Endothelial cell of umbilical vein (primary cell): Measurements from ENCODE around the gene GPATCH4. TPM values are rescaled to one million over a fixed set of nuclear protein-coding genes. Genes with fewer than 3 reads are reported as not detected.

Experiments used
- BruUV-seq: library from RNA; stranded (reverse); fragments of 400-500 nt; replicated peaks from 2 replicates; lab custom pipeline; 2021; lab: Mats Ljungman, UMichigan
- CTCF ChIA-PET: fragments of 300-600, 350-600 bp; sonication (Branson Sonifier 250); formaldehyde crosslinking; loops from one replicate; lab custom pipeline; 2021; ENCODE audit warnings: antibody characterized with exemption, inconsistent platforms; lab: Charles Lee
- POLR2A ChIA-PET: fragments of 300-600, 350-600 bp; sonication (Branson Sonifier 250); formaldehyde crosslinking; loops from one replicate; lab custom pipeline; 2021; ENCODE audit warnings: antibody characterized with exemption, inconsistent platforms; lab: Charles Lee
- DNase-seq: peaks from one replicate; pipeline ENCODE4 v3.0.0-alpha.2; 2011; ENCODE audit warnings: low read depth, low spot score
- FAIRE-seq: peaks from 2 replicates; lab custom pipeline; 2011; peaks lifted over from hg19 to GRCh38; lab: Jason Lieb, UNC
- H2AFZ ChIP-seq: 2 replicates; pipeline ENCODE4 v1.6.0; 2012; ENCODE audit warnings: low read depth, low read length, control low read depth, inconsistent platforms
- H3K27ac ChIP-seq: 2 replicates; pipeline ENCODE4 v1.5.1; 2011; ENCODE audit warnings: low read depth, mild to moderate bottlenecking, control low read depth, low read length, moderate library complexity; ENCODE audit not compliant: insufficient read depth
- H3K27me3 ChIP-seq, 2 experiments: 2 replicates each; pipeline versions ENCODE4 v1.6.0 to v1.6.1; 2011; ENCODE audit warnings: low read length in 2 of 2, mixed read lengths in 1 of 2; ENCODE audit not compliant: control insufficient read depth in 2 of 2, insufficient read depth in 2 of 2
- H3K36me3 ChIP-seq, 2 experiments: 2 replicates in 1 of 2; 3 replicates in 1 of 2; pipeline ENCODE4 v1.5.1; 2011; ENCODE audit warnings: low read length in 2 of 2, mild to moderate bottlenecking in 1 of 2, moderate library complexity in 1 of 2; ENCODE audit not compliant: control insufficient read depth in 2 of 2, insufficient read depth in 2 of 2; ENCODE audit errors: extremely low read depth in 1 of 2
- H3K4me1 ChIP-seq: 3 replicates; pipeline ENCODE4 v1.5.1; 2011; ENCODE audit warnings: mild to moderate bottlenecking, low read length; ENCODE audit not compliant: control insufficient read depth, insufficient read depth; ENCODE audit errors: extremely low read depth
- H3K4me2 ChIP-seq: 2 replicates; pipeline ENCODE4 v1.6.1; 2011; ENCODE audit warnings: low read length, control low read depth, mixed read lengths; ENCODE audit not compliant: insufficient read depth
- H3K4me3 ChIP-seq, 3 experiments: fragments of 200-600 bp in 1 of 3; sonication (generic), shearing (Covaris generic) in 1 of 3; replicated peaks in 1 of 3; 2 replicates each; pipeline ENCODE4 v1.5.1; 2011 to 2016; ENCODE audit warnings: control low read depth in 3 of 3, low read length in 3 of 3, mild to moderate bottlenecking in 2 of 3, inconsistent platforms in 1 of 3, low read depth in 1 of 3, moderate library complexity in 1 of 3; ENCODE audit not compliant: insufficient read depth in 1 of 3
- H3K79me2 ChIP-seq: 2 replicates; pipeline ENCODE4 v1.6.0; 2012; ENCODE audit warnings: low read length, inconsistent platforms; ENCODE audit not compliant: control insufficient read depth, insufficient read depth
- H3K9ac ChIP-seq: replicated peaks from 2 replicates; pipeline ENCODE3; 2011; ENCODE audit warnings: low read length, control low read depth; ENCODE audit not compliant: insufficient read depth; ENCODE audit errors: extremely low read depth
- H3K9me1 ChIP-seq: replicated peaks from 3 replicates; pipeline ENCODE4 v1.6.0; 2011; ENCODE audit warnings: mild to moderate bottlenecking, low read length; ENCODE audit not compliant: control insufficient read depth, insufficient read depth; ENCODE audit errors: extremely low read depth
- H3K9me3 ChIP-seq: replicated peaks from 2 replicates; pipeline ENCODE4 v1.5.1; 2012; ENCODE audit warnings: low read length, inconsistent platforms; ENCODE audit not compliant: control insufficient read depth, insufficient read depth
- H4K20me1 ChIP-seq: replicated peaks from 2 replicates; pipeline ENCODE3; 2011; ENCODE audit warnings: mild to moderate bottlenecking, low read length; ENCODE audit not compliant: control insufficient read depth, insufficient read depth; ENCODE audit errors: extremely low read depth
- EZH2 ChIP-seq: IDR thresholded peaks from 2 replicates; pipeline ENCODE4 v1.6.1; 2012; ENCODE audit warnings: borderline replicate concordance, low read depth, mild to moderate bottlenecking, moderate library complexity, low read length, inconsistent platforms; ENCODE audit not compliant: severe bottlenecking
- FOS ChIP-seq: IDR thresholded peaks from 2 replicates; pipeline ENCODE4 v1.6.1; 2011; ENCODE audit warnings: mild to moderate bottlenecking, low read length, moderate library complexity, borderline replicate concordance; ENCODE audit not compliant: insufficient read depth
- GATA2 ChIP-seq: IDR thresholded peaks from 2 replicates; pipeline ENCODE4 v1.7.0; 2011; ENCODE audit warnings: low read depth, mild to moderate bottlenecking, moderate library complexity, mixed read lengths, low read length; ENCODE audit not compliant: insufficient read length, insufficient read depth
- JUN ChIP-seq: IDR thresholded peaks from 2 replicates; pipeline ENCODE4 v1.6.1; 2011; ENCODE audit warnings: borderline replicate concordance, low read depth; ENCODE audit not compliant: insufficient read length, insufficient read depth
- MYC ChIP-seq: IDR thresholded peaks from one replicate; pipeline ENCODE4 v1.6.1; 2011; ENCODE audit warnings: mild to moderate bottlenecking, low read depth, low read length
- POLR2A ChIP-seq: IDR thresholded peaks from 2 replicates; pipeline ENCODE4 v1.6.1; 2012; ENCODE audit warnings: low read depth, mild to moderate bottlenecking, control low read depth, low read length
- POLR2AphosphoS5 ChIP-seq: IDR thresholded peaks from 2 replicates; pipeline ENCODE4 v1.6.1; 2012; ENCODE audit warnings: low read depth, mild to moderate bottlenecking, control low read depth, low read length, moderate library complexity; ENCODE audit not compliant: insufficient read depth
- dilution Hi-C: fragments of 300-500 bp; cut with MboI; formaldehyde crosslinking; loops from one replicate; pipeline ENCODE4 v1.15.0; 2019; ENCODE audit warnings: low sequenced_read_pairs; ENCODE audit not compliant: extremely low pct_ligation_motif_present
- intact Hi-C: fragments of 100-400 bp; cut with micrococcal nuclease; formaldehyde crosslinking; loops from one replicate; pipeline ENCODE4 v1.10.0; 2022
- polyA plus RNA-seq, 4 experiments: library from polyadenylated mRNA; depleted of rRNA in 3 of 4; stranded (reverse) in 3 of 4; unstranded in 1 of 4; fragments of >200 nt; gene quantifications; 2 replicates each; pipeline versions ENCODE4 v1.2.1 to v1.2.3, GENCODE V29; 2011 to 2012; ENCODE audit warnings: missing spikeins in 1 of 4
- total RNA-seq: library from RNA; stranded (reverse); gene quantifications from 2 replicates; pipeline ENCODE4 v1.2.3, GENCODE V29; 2021
- TF ChIP-seq, protein P1 (sequence below), 2 donors: IDR thresholded peaks; 1 replicate in 1 of 2; 2 replicates in 1 of 2; pipeline ENCODE4 v1.5.1; 2011; ENCODE audit warnings: low read length in 2 of 2, mild to moderate bottlenecking in 2 of 2, moderate library complexity in 2 of 2, control low read depth in 1 of 2, inconsistent platforms in 1 of 2, low read depth in 1 of 2; ENCODE audit not compliant: insufficient read depth in 1 of 2; ENCODE audit errors: extremely low read depth in 1 of 2
- TF ChIP-seq, protein P2 (sequence below): IDR thresholded peaks from 2 replicates; pipeline ENCODE4 v1.6.1; 2011; ENCODE audit not compliant: insufficient read depth, insufficient read length

Gene GPATCH4
- total and polyA plus RNA-seq, 2 donors (not counting 3 experiments of a cell fraction or from before 2014, with no cell fraction given) = 22.4 to 29.2 TPM

DNA sequence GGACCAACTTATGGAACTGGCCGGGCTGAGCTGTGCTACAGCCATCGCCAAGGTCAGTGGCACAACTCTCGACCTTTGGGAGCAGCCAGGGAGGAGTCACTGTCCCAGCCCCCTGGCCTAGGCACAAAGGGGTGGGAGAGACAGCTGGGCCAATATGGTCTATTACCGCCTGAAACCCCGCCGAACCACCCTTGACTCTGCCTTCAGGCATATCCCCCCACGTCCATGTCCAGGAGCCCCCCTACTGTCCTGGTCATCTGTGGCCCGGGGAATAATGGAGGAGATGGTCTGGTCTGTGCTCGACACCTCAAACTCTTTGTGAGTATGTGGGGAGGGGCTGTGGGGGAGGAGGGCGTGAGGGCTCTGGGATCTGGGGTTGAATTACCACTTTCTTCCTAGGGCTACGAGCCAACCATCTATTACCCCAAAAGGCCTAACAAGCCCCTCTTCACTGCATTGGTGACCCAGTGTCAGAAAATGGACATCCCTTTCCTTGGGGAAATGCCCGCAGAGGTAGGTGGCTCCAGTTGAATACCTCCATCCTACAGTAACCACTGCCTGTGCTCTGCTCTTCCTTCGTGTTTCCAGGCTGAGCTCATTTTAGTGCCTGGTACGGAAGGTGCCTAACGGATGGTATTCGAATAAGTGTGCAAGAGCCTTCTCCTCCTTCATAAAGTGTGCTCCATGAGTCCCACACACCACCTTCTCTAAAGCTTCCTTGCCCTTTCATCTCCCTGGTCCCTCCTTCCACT, 8.9 kb downstream of the GPATCH4 start:
- Histone ChIP-seq H3K4me1 (peaks cover 17% of the 10 kb centered on the region), H3K79me2 (peaks cover 5% of the 10 kb centered on the region), H3K9me1 (no peaks in the 10 kb centered on the region), H3K4me2 (peak overlapping the region; percentile 76), H2AFZ (peak overlapping the region; percentile 74), H3K9me3 (no peaks in the 10 kb centered on the region), H3K9ac (peak overlapping the region; percentile 67), H3K27me3 (no peaks in the 10 kb centered on the region), H3K36me3 (peaks cover 0 to 28% of the 10 kb centered on the region in 2 experiments), H3K4me3 (peak overlapping the region; percentile 52 to 77 (median 75)), H4K20me1 (no peaks in the 10 kb centered on the region), H3K27ac (peak overlapping the region; percentile 32)
- CTCF ChIA-PET = interaction anchor here (1.0 to 4.9 kb wide), 9 partner anchors 9 to 207 kb away, joined by 3 to 32 read pairs (median 5); partner anchors contain the start of gene GPATCH4
- TF ChIP-seq POLR2A (no peak), EZH2 (no peak), MYC (no peak), FOS (no peak), POLR2AphosphoS5 (no peak), JUN (no peak), GATA2 (no peak)
- TF ChIP-seq, protein P1, sequence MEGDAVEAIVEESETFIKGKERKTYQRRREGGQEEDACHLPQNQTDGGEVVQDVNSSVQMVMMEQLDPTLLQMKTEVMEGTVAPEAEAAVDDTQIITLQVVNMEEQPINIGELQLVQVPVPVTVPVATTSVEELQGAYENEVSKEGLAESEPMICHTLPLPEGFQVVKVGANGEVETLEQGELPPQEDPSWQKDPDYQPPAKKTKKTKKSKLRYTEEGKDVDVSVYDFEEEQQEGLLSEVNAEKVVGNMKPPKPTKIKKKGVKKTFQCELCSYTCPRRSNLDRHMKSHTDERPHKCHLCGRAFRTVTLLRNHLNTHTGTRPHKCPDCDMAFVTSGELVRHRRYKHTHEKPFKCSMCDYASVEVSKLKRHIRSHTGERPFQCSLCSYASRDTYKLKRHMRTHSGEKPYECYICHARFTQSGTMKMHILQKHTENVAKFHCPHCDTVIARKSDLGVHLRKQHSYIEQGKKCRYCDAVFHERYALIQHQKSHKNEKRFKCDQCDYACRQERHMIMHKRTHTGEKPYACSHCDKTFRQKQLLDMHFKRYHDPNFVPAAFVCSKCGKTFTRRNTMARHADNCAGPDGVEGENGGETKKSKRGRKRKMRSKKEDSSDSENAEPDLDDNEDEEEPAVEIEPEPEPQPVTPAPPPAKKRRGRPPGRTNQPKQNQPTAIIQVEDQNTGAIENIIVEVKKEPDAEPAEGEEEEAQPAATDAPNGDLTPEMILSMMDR (IDR thresholded peaks at IDR 0.05; ENCODE audit: extremely low read depth in 1 of 2, insufficient read depth in 1 of 2, low read depth in 1 of 2, low read length in 2 of 2) = no peak
- TF ChIP-seq, protein P2, sequence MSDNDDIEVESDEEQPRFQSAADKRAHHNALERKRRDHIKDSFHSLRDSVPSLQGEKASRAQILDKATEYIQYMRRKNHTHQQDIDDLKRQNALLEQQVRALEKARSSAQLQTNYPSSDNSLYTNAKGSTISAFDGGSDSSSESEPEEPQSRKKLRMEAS = no peak
- POLR2A ChIA-PET = interaction anchor here (0.5 to 1.8 kb wide), 2 partner anchors 9 to 13 kb away, joined by 6 to 9 read pairs; partner anchors contain the start of gene GPATCH4
- peak; percentile 7 for DNase-seq
- BruUV-seq = no TSS peak
- dilution Hi-C loops = no loop called here
- intact Hi-C loops = loop anchor here (5.0 kb wide), 1 partner anchor 90 kb away; the partner anchor contains the start of gene MEF2D
- FAIRE-seq = no peak
